HG02970 (cell line): ENCODE measurements around the gene MAGI2.

Experiments used
- ATAC-seq: cut with Tn5 transposase; IDR thresholded peaks from one replicate; pipeline ENCODE4 v1.9.1; 2021; ENCODE audit warnings: mild to moderate bottlenecking, moderate library complexity, moderate number of reproducible peaks; ENCODE audit not compliant: unreplicated experiment, low FRiP score

Gene MAGI2

GRCh38 chr7:78103475-78103874 lies 1350.0 kb downstream of the MAGI2 start:
- no peak for ATAC-seq

GRCh38 chr7:78101076-78101475 lies 1352.4 kb downstream of the MAGI2 start:
- ATAC-seq: no peak

GRCh38 chr7:78099715-78100394 lies 1353.6 kb downstream of the MAGI2 start:
- ATAC-seq: no peak

DNA sequence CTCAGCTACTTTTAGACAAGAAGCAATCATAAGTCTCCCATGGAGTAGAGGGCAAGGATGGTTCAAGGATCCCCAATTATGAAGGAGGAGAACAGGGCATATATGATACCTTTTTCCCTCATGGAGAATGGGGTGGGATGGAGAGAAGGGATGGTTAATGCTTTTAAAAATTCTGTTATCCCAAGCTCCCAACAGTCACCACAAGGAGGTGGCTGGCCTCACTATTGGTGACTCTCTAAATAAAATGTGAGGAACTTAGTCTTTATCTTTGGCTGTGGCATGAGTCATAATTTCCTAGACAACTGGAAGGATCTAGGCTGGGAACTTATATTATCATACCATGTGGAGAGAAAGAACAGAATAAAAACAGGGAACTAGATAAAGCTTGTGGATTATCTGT lies 1357.9 kb downstream of the MAGI2 start:
- ATAC-seq: no peak

DNA sequence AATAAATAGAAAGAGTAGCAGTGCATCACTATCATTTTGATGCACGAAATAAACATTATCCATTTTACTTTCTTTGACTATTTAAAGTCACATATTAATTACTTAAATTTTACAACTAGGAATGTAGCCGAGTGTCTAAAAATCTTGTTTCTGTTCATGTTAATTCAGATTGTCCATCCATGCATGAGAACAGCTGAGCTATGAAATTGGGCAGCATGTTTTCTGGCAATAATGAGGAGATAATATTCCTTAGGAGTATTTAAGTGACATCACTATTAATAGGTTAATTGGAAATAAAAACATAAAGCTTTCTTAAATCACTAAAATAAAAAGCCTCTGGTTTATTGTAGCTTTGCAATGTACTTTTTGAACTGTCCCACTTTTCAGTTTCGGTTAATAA lies 1361.1 kb downstream of the MAGI2 start:
- no peak for ATAC-seq

DNA sequence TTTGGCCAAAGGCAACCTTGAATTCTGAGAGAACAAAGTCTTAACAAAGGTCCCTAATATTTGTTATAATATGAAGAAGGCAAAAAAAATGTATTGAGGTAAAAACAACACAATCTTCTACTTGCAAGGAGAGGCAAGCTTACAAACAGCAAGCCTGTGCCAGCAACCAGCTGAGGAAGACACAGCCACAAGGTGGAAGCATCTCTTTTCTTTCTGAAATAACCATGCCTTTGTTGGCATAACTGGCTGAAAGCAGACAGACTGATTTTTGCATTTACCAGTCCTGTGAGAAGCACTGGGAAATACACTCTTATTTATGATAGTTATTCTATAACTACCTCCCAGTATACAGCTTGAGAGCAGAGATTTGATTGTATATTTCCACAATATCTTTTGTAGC lies 1362.9 kb downstream of the MAGI2 start:
- ATAC-seq: no peak

- ATAC-seq: no peak
Measured at GRCh38 chr7:78083476-78084120, 1369.9 kb downstream of the MAGI2 start.

DNA sequence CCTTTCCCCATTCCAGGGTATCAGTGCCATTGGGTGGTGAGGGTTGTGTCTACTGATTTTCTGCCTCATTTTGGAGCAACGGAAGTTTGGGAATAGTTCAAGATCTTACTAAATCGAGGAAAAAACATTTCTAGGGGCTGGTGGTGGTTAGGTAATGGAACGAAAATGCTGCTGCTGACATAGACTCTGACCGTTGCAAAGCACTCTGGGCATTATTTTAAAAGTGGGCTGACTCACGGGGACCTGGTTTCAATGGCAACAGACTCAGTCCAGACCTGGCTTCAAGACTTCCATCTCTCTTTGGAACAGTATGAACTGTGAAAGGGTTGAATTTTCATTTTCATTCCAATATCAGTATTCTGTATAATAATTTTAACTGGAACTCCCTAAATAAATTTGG lies 1370.9 kb downstream of the MAGI2 start:
- no peak for ATAC-seq

- no peak for ATAC-seq
Measured at GRCh38 chr7:78081888-78082287, 1371.6 kb downstream of the MAGI2 start.

GRCh38 chr7:78081344-78081743 lies 1372.1 kb downstream of the MAGI2 start:
- ATAC-seq: no peak

GRCh38 chr7:78080811-78081210 lies 1372.7 kb downstream of the MAGI2 start:
- ATAC-seq: no peak

GRCh38 chr7:78080241-78080640 lies 1373.2 kb downstream of the MAGI2 start:
- ATAC-seq: no peak

DNA sequence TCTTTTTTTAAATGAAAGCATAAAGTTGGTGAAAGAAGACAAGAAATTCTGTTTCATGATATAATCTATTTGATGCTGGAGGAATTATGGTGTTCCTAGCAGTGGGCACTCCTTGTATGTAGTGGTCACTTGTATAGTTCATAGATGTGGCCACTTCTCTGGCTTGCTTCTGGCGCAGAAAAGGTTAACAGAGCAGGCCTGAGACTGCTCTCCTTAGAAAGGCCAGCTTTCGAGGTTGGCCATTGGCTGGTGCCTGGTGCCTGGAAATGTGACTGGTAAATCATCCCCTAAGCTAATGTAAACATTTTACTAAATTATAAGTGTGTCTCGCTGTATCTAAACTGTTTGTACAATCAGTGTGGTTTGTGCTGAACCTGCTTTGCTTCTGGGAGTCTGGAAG lies 1378.8 kb downstream of the MAGI2 start:
- no peak for ATAC-seq

DNA sequence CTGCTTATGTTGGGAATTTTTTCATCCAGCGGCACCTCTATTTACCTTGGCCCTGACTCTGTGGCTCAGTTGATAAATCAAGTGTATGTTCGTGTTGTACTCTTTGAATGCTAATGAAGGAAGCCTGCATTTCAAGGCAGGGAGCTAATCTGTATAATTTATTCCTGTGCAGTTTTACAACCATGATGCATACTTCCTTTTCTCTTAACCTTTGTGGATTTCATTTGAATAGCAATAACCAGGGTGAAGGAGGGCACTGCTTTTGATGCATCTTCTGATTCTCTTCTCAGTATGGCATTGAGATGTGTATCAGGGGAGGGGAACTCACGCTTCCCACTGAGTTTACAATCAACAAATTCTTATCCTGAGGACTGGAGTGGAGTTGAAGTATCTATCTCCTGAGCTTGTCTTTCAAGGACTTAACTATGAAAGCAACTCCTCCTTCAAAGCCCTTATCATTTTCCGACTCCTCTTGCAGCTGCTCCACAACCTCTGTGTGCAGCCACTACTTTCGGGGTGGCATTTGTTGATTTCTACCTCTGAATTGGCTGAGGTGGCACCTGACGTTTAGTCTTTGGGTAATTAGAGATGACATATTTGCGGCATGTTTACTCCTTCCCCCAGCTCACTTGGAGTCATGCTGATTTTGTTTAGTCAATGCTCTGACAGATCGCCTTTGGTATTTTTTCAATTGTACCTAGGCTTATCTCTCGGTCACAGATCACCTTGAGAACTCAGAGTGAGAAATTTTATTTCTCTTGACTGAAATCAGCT lies 1379.7 kb downstream of the MAGI2 start:
- no peak for ATAC-seq

- no peak for ATAC-seq
Measured at GRCh38 chr7:78072201-78072590, 1381.3 kb downstream of the MAGI2 start.

- no peak for ATAC-seq
Measured at GRCh38 chr7:78071491-78072200, 1381.8 kb downstream of the MAGI2 start.

- no peak for ATAC-seq
Measured at GRCh38 chr7:78066599-78066998, 1386.9 kb downstream of the MAGI2 start.

- no peak for ATAC-seq
Measured at GRCh38 chr7:78063758-78064157, 1389.7 kb downstream of the MAGI2 start.

DNA sequence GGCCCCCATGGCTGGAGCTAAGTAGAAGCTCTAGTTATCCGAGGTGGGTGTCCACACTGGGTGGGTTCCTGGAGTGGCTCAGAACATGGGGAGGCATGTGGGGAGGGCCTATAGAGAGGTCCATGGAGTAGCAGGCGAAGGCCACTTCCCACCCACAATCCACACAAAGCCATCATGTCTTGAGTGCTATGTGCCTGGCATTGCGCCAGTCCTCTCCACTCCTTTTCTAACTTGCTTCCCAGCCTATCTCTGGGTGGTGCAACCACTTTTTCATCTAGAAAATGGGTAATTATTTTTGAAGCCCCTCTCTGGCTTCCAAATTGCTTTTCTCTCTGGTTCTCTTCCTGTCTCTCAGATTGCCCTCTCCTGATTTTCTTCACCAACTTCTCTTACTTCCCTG lies 1391.3 kb downstream of the MAGI2 start:
- no peak for ATAC-seq

DNA sequence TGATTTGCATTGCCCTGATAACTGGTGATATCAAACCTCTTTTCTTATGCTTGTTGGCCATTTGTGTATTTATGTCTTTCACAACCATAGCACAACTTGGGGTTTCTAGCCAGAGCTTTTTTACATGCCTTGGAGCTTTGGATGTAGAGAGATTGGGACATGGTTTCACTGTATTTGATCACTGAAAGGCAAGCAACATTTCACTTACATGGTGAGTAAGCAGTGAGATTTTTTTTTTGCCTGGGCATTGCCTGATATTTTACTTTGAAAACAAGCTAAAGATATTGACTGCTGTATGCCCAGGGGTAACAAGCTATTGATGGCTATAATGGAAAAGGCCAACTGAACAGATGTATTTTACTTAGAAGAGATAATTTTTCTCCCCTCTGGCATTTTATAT lies 1395.9 kb downstream of the MAGI2 start:
- no peak for ATAC-seq

DNA sequence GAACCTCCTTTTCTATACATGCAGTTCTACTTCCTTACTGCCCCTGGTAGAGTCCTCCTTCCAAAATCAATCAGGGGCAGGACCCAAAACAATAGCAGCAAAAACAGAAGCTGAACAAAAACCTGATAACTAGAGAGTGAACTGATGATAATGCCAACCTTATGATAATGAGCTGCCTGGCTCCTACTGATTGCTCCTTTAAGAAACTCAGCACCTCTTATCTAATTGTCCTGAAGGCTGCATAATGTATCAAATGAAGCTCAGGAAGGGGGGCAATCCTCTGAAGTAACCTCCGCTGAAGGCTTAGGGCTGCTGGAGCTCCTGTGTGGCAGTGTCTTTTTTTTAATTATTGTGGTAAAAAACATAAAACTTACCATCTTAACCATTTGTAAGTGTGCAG lies 1397.9 kb downstream of the MAGI2 start:
- ATAC-seq: no peak
